AG08396 (cell line): ENCODE results near the gene PAX2.
A peak's percentile ranks its signal among the peaks of the same experiment; 100 is the strongest.

Experiments
- DNase-seq: peaks from one replicate; pipeline ENCODE4 v3.0.0; 2012; ENCODE audit warnings: low spot score, mixed read lengths

PAX2 gene

DNA sequence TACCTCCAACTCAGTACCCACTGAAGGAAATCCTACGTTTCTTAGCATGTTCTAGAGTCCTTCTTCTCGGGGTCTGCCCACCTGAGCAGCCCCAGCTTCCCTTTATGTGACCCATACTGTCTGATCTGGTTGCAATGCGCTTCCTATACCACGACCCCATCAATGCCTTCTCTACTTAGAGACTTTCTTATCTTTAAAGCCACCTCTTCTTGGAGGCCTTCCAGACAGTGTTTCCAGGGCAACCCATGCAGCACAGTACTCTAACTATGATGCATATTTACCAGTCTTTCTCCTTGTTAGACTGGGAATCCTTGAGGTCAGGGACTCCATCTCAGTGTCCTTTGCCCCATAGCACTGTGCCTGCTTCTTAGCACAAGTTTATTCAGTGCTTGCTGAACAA lies 112.9 kb downstream of the PAX2 start:
- DNase-seq = no peak

DNA sequence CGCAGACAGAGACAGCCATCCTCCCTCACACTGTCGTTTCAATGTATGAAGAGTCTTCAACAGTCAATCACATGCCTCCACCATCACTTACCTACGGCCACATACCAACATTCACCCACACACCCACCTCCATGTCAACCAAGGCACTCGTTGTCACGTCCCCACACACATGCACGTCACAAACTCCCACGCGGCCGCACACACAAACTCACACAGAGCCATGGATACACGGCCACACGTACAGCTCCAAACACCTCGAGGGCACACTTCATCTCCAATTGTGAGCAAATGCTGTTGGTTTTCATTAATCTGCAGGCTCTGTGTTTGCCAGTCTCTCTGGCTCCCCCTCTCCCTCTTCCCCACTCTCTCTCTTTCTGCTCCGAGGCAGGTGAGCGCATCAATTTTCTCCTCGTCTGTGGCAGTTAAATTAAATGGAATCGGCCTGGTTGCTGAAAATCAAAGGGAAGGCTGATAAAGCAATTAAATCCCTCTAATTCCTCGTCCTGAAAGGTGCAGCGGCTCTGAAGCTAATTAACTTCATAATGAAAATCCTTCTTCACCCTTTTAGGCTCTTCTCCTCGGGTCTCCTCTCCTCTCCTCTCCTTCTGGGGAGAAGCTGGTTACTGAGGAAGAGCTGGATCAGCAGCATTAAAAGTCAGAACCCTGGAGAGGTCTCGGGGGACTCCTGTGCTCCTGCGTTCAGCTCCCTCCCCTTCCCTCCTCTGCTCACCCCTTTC lies 113.5 kb downstream of the PAX2 start:
- DNase-seq = no peak

DNA sequence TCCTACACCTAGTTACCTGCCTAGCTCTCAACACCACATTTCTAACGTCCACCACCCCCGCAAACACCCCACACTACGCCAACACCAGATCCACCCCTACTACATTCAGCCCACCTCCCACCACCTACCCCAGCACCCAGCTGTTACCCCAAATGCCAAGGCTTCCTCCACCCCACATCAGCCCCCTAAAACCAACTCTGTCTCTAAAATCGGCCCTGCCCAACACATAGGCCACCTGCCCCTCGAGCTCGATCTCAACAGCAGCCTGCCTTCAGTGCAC lies 114.0 kb downstream of the PAX2 start:
- DNase-seq = no peak

DNA sequence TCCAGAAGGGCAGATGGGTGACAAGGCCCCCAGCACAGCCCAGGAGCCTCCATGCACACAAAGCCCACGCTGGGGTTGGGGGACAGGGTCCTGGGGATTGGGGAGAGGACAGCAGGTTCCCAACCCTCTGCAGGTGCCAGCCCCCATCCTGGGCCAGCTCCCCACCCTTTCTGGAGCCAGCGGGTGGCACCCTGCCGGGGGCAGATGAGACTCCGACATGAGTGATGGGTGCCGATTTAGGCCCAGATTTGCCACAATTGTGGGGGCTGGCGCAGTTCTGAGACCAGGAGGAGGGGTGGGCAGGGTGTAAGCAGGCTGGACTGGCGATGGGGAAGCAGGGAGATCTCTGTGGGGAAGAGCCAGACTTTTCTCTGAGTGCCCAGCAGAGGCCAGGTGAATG lies 118.1 kb downstream of the PAX2 start:
- DNase-seq = no peak

DNA sequence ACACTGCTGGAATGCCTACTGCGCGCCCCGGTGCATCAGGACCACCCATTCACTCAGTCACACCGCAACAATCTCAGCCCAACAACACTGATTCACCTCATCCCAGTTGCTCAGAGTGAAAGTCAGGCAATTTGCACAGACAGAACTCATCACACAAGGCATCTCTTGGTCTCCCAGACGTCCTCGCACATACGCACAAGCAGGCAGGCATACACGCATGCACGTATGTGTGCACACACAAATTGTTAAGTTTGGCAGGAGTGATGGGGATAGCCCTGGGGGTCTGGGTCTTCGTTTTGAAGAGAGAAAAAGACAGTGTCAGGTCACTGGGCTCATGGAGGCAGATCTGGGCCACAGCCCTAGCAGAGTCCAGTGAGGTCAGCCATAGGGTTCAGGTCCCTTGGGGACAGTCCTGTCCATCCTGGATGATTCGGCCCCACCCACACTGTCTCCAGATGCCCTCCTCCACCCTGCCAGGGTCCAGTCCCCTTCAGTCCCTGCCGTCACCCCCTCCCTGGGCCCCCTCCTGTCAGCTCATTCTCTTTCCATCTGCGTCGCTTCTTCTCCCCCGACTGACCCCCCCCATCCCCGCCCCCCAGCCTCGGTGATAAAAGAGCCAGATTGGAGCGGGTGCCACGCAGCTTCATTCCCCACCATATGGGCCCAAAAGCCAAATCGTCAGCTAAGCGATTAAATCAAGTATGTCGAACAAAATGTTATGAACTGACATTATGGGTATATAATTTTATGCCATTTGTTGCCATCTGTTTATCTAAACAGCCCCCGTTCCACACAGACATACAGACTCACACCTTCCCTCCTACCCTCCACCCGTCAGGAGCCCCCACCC lies 118.9 kb downstream of the PAX2 start:
- no peak for DNase-seq

DNA sequence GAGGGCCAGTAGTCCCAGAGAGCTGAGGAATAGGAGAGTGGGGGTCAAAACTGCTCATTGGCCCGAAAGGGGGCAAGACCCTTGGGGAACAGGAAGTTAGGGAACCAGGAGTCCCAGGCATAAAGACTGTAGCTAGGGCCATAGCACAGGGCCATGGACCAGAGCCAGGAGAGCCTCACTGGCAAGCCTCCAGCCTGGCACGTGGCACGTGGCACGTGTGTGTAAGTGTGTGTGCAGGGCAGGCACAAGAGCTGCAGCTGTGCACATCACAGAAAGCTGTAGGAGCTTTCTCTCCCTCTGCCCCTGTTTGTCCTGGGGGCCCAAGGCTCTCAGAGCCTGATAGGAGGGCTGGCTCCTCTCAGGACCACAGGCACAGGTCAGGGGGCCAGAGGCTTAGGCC lies 119.6 kb downstream of the PAX2 start:
- no peak for DNase-seq

DNA sequence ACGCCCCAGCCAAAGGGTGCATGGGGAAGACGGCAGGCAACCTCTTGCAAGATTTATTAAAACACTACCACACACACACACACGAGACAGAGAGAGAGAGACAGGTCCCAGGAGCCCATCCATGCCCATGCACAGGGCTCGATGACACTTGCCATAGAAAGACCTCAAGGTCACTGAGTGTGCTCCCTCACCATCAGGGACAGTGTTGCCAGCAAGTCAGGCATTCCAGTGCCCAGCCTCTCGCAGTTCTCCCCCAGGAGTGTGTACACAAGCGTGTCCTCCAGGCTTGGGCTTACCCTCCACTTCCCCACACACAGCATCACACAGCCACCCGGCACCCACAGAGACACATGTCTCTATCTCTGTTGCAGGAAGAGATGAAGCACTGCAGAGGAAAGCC lies 120.6 kb downstream of the PAX2 start:
- DNase-seq = no peak

DNA sequence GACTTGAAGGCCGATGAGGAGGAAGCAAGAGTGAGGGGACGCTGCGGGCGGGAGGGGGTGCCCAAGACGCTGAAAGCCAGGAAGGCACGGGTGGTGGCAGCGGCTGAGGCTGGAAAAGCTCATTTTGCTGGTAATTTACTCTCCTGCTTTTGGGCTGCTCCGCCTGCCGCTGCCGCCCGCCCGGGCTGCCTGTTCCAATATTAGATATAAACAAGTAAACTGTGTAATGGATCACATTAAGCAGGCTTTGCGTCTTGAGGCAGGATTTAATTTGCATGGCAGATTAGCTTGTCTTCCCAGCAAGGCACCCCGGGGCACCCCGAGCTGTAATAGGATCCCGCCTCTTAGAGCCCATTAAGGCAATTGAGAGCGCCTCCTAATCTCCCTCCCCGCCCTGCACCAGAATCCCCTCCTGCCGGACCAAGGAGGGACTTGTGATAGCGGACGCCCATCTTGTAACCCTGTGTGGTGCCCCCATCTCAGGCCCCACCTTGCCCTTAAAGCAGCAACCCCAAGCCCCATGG lies 121.3 kb downstream of the PAX2 start:
- DNase-seq = no peak

DNA sequence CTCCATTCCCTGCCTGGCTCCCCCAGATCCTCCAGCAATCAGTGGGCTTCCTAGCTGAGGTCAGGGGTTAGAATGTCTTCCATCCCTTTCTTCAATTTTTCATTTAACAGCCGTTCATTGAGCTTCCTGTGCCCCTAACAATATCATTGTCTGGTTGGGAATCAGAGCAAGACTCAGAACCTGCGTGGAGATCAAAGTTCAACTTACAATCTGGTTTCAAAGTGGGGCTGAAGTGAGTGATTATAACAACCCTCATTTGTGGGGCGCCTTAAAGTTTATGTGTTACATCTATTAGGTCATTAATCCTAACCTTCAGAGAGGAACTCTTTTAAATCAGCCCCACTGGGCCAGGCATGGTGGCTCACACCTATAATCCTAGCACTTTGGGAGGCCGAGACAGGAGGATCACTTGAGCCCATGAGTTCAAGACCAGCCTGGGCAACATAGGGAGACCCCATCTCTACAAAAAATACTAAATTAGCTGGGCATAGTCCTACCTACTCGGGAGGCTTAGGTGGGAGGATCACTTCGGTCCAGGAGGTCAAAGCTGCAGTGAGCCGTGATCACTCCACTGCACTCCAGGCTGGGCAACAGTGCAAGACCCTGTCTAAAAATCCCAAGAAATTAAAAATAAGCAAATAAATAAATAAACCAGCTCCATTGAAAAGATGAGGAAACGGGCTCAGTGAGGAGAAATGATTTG lies 122.0 kb downstream of the PAX2 start:
- DNase-seq = no peak

DNA sequence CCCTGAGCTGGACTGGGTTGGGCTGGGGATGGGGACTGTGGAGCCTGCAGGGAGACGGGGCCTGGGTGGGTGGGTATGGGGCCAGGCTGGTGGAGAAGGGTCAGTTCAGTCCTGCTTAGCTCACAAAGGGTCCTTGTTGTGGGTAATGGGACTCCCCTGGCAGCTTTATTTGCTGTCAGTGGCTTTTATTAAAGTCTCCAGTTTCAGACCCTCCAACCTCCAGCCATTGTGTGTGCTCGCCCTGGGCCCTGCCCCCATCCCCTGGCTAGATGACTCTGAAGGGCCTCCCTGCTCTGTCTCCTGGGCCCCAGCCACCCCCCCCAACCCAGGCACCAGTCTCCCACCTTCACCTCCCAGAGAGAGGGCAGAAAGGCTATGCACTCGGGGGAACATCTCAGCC lies 123.0 kb downstream of the PAX2 start:
- DNase-seq = no peak

DNA sequence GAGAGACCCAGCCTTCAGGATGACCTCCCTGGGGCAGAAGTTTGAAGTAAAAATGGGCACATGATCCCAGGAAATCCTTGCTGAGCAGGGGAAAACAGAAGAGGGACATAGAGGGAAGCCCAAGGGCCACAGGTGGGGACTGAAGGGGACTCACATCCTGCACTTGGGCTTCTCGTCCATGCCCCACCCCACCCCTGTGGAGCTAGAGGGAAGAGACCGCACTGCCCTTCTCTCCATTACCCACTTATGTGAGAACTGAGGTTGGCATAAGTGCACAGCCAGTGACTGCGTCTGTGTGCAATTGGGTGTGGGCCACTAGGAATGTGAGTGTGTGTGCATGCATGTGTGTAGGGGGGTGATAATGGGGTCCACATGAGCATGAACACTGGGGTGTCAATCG lies 124.0 kb downstream of the PAX2 start:
- no peak for DNase-seq

DNA sequence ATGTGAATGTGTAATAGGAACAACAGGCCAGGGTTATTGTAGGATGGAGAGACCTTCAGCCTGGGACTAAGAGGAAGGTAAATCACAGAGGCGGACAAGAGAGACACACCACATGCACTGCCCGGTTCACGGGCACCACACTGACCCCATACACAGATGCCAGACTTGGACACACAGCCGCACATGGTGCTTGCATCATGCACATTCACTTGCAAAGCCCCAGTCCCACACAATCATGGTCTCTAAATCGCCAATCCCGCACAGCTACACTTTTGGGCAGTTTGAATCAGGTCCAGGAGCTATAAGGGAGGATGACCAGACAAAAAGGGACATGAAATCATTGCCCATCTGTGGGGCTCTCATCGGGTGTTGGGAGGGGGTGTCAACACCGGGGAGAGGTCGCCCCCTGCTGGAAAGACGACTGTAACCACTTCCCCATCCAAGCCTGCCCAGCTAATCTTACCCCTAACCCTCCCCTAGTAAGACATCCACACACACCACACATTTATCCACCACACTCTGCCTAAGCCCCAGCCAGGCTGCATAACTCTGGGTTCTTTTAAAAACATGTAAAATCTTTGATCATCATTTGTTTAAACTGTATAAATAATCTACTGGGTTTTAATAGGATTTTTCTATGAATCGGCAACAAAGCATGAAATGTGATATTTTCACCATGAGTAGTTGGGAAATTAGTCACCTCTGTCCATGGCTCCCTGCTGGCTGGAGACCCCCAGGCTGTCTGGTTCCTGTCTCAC lies 126.8 kb downstream of the PAX2 start:
- DNase-seq = peak; percentile 60

DNA sequence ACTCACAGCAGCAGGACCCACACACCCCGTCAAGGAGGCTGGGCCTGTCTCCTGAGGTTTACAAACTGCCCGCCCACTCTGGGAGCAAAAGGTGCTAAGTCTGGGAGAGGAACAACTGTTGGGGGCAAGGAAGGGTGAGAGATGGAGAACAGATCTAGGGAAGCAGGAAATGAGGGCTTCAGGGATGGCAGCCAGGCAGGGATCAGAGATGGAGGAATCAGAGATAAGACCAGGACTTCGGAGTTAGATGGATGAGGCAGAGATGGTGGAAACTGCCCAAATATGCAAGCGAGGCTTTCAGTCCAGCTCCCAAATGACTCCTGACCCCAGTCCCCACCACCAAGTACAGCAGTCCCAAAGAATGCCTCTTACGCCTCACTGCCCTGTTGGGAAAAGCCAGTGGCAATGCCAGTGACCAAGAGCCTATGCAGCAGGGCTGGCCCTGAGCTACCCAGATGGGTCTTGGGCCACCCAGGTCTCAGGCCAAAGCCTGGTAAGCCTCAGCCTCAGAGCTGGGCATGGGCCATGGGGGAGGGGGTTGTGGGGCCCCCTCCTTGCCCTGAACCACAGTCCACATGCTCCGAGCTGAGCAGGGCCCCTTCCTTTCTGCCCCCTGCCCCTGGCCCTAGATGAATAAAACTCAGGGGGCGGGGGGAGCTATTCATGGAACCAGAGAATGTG lies 127.9 kb downstream of the PAX2 start:
- DNase-seq = no peak

DNA sequence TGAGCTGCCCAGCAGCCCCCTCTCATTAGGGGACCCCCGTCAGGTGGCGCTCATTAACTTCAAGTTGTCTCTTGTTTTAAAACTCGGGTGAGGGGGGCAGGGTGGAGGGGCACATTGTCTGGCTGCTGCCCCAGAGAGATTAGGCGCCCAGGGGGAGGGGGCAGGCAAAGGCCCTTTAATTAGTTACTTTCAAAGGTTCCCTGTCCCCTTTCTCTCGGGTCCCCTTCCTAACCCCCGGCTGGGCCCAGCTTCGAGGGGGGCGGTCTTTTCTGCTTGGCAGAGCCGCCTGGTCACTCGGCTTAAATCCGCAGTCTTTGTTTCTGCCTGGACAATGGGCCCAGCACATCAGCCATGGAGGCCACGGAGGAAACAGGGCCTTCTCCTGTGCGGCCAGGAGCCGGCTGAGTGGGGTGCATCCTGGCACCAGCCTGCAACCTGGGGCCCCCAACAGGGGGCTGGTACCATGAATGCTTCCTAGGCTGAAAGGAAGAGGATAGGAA lies 128.5 kb downstream of the PAX2 start:
- DNase-seq = no peak

DNA sequence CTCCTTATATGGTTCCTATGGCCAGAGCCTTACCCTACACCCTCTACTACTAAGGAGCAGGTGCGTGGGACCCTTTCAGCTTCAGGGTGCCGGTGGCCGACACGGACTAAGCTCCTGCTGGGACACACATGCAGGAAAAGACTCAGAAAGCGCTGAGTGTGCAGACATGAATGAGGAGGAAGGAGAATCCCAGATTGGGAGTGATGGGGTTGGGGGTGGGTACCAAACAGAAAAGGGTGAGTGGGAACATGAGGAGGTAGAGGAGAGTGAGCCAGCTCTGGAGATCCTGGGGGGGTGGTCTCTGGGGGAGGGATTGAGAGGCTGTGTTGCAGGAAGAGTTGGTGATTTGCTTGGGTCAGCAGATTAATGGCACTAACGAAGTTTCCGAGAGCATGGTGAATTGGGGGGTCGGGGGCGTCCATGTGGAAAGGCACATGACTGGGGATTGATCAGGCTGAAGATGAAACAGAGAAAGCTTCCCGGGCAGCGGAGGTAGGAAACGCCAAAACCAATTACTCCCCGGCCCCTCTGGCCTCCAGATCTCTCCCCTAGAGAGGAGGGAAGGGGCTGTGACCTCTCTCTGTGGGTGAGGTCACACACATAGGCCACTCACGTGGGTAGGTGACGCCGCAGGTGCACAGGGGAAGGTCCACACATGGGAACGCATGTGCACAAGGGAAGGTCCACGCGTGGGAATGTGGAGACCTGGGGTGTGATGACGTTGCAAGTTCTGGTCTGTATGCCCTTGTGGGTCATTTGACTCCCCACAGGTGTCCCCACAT lies 129.5 kb downstream of the PAX2 start:
- no peak for DNase-seq

DNA sequence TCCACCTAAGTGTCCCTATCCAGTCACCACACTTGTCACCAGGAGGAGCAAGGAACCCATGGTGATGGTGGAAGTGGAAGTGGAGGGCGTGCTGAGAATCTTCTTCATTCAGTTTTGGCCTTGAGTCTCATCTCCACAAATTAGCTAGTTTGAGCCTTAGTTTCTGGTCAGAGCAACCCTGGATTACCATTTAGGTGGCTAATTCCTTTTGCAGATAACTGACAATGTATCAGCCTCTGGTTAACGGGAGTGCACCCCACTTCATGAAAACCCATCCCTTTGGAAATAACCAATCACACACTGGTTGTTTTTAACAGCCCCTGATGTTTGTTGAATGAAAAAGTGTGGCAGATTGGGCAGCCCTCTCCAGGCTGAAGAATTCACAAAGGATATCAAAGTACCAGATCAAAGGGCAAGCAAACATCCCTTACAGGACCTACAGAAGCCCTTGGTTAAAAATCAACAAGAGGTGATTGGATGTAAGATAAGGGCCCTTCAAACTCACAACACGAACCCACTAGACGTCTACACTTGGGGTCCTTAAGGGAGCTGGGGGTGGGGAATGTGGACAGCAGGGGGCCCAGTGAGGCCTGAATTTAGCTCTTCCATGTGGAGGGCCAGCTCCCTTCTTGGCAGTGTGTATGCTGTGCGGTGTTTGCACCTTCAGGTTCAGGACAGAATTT lies 130.2 kb downstream of the PAX2 start:
- no peak for DNase-seq

DNA sequence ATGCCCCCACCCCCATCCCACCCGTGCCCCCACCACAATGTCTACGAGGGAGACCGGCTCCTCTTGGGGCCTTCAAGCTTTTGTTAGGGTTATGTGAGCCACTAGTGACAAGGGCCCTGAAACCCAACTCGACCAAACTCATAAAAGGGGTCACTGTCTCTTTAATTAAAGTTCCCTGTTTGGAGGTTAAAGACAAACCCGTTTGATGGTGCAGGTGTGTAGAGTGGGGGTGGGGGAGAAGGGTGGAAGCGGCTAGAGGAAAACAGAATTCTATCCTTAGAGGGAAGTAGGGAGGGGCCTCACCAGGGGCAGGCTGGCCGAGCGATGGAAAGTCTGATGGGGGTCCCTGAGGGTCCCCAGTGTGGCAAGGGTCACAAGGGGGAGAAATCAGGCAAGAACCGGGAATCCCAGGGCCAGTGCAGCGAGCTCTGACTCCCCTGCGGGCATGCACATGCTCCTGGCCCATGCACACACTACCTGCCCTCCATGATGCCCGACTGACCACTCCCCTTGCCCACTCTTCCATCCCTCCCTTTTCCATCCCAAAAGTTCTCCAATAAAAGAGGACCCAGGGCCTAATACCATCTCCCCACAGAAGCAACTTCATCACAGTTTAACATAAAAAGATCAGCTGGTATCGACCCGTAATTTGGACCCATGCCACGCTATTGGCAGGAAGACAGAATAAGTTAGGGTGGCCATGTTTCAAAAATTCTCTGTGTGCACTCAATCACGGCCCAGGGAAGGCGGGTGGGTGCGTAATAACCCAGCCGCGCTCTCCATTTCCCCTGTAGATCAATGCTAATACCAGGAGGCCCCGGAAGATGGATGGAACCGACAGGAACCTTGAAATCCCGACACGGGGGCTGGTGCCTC lies 131.4 kb downstream of the PAX2 start:
- no peak for DNase-seq

DNA sequence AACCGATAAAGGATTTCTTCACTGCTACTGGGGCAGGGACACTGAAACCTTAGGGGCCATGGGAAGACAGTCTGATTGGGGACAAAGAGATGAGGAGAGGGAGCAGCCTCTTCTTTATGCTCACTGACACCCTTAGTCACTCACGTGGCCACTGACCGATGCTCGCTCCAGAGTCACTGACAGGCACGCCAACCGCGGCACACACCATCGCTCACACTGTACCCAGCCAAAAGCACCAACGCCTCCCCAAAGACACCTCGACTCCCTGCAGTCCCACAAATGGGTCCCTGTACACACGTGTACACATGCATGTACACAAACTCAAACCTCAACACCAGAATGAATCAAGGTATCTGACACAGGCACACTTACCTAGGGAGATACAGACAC lies 132.1 kb downstream of the PAX2 start:
- no peak for DNase-seq

DNA sequence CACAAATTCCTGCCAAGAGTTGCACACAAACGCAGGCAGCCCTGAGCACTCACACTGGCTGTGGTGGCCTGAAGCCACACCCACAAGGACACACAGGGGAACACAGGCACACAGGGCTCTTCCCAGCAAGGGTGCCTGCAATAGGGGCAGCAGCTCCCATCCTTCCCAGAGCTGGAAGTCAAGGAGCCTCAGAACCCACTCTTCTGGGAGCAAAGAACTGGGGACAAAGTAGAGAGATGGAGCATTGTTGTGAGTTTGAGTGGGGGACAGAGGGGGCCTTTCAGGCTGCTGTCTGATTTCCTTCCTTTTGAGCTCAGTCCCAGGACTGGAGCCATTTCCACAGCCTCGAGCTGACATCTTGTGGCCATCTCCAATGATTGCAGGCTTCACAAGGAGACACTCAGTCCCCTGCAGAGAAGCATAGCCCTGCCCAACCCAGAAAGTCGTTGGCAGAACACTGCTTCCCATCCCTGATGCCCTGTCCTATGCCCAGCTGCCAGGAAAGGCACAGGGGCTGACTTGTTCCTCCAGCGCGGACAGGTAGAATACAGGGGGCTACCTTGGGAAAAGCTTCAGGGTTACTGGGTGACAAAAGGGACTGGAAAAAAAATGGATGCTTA lies 133.0 kb downstream of the PAX2 start:
- peak; percentile 82 for DNase-seq
